DMS79 (cell line): ENCODE data around the gene CEP131.

ENCODE experiments used
- DNase-seq: peaks from one replicate; lab custom pipeline; 2025; lab: John Stamatoyannopoulos, UW

CEP131 gene

GRCh38 chr17:81223762-81224130 is 981 bp upstream of the CEP131 start:
- no peak for DNase-seq

GRCh38 chr17:81222620-81222905 is 202 bp downstream of the CEP131 start:
- no peak for DNase-seq

GRCh38 chr17:81221842-81222619 is 734 bp downstream of the CEP131 start:
- DNase-seq = no peak

GRCh38 chr17:81221371-81221841 is 1.4 kb downstream of the CEP131 start:
- no peak for DNase-seq

GRCh38 chr17:81219476-81220180 is 3.1 kb downstream of the CEP131 start:
- DNase-seq = no peak

GRCh38 chr17:81218991-81219390 is 3.8 kb downstream of the CEP131 start:
- no peak for DNase-seq

GRCh38 chr17:81218459-81218858 is 4.3 kb downstream of the CEP131 start:
- DNase-seq = no peak

- no peak for DNase-seq
Measured at GRCh38 chr17:81217491-81217890, 5.3 kb downstream of the CEP131 start.

GRCh38 chr17:81213978-81214377 is 8.8 kb downstream of the CEP131 start:
- DNase-seq = no peak

GRCh38 chr17:81212365-81212764 is 10.4 kb downstream of the CEP131 start:
- no peak for DNase-seq

- DNase-seq = no peak
Measured at GRCh38 chr17:81210868-81211267, 11.9 kb downstream of the CEP131 start.

- no peak for DNase-seq
Measured at GRCh38 chr17:81210466-81210865, 12.3 kb downstream of the CEP131 start.

- DNase-seq = no peak
Measured at GRCh38 chr17:81209141-81209540, 13.6 kb downstream of the CEP131 start.

- no peak for DNase-seq
Measured at GRCh38 chr17:81208651-81209050, 14.1 kb downstream of the CEP131 start.

- DNase-seq = no peak
Measured at GRCh38 chr17:81207610-81208581, 14.9 kb downstream of the CEP131 start.

GRCh38 chr17:81206657-81207056 is 16.1 kb downstream of the CEP131 start:
- no peak for DNase-seq

- DNase-seq = no peak
Measured at GRCh38 chr17:81206166-81206565, 16.6 kb downstream of the CEP131 start.

GRCh38 chr17:81204578-81204977 is 18.2 kb downstream of the CEP131 start:
- DNase-seq = no peak

GRCh38 chr17:81203136-81203535 is 19.6 kb downstream of the CEP131 start:
- no peak for DNase-seq

GRCh38 chr17:81202318-81202717 is 20.4 kb downstream of the CEP131 start:
- DNase-seq = no peak

- no peak for DNase-seq
Measured at GRCh38 chr17:81200695-81201580, 21.8 kb downstream of the CEP131 start.
